GM12801 (cell line): ENCODE data around the gene PAK4.

Experiments
- CTCF ChIP-seq: IDR thresholded peaks from one replicate; pipeline ENCODE4 v1.5.1; 2011; ENCODE audit warnings: control low read depth; ENCODE audit not compliant: insufficient read length; ENCODE audit errors: extremely low read depth

PAK4 gene

GRCh38 chr19:39175564-39175963 lies 50.0 kb downstream of the PAK4 start:
- no peak for TF ChIP-seq CTCF

- no peak for TF ChIP-seq CTCF
Observed at GRCh38 chr19:39177110-39177699, 51.6 kb downstream of the PAK4 start.

- no peak for TF ChIP-seq CTCF
Observed at GRCh38 chr19:39177736-39178135, 52.1 kb downstream of the PAK4 start.

GRCh38 chr19:39178296-39179006 lies 52.9 kb downstream of the PAK4 start:
- TF ChIP-seq CTCF: no peak

GRCh38 chr19:39179754-39180153 lies 54.2 kb downstream of the PAK4 start:
- no peak for TF ChIP-seq CTCF

- TF ChIP-seq CTCF: no peak
Observed at GRCh38 chr19:39180749-39181148, 55.2 kb downstream of the PAK4 start.

- no peak for TF ChIP-seq CTCF
Observed at GRCh38 chr19:39181500-39182173, 56.1 kb downstream of the PAK4 start.
